Measurements from ENCODE around the gene IWS1.
"Not testable (repeated sequence)": the region's sequence is repeated elsewhere in the genome, so short reads cannot be mapped to it uniquely, and the experiment has no call there.

Gene IWS1

GRCh38 chr2:127527001-127527804 lies 914 bp upstream of the IWS1 start:
- DNase-seq: peak; percentile 39

- no peak for DNase-seq
These were observed 578 bp downstream of the IWS1 start for GRCh38 chr2:127525691-127526131.

- DNase-seq: not testable (repeated sequence)
These were observed 2.0 kb downstream of the IWS1 start for GRCh38 chr2:127524198-127524834.

GRCh38 chr2:127523269-127523939 lies 2.9 kb downstream of the IWS1 start:
- DNase-seq: peak; percentile 47

- DNase-seq: no peak
These were observed 5.9 kb downstream of the IWS1 start for GRCh38 chr2:127520424-127520823.

- DNase-seq: no peak
These were observed 8.8 kb downstream of the IWS1 start for GRCh38 chr2:127517465-127517864.

- DNase-seq: no peak
These were observed 10.1 kb downstream of the IWS1 start for GRCh38 chr2:127516041-127516762.

- no peak for DNase-seq
These were observed 10.8 kb downstream of the IWS1 start for GRCh38 chr2:127515383-127515915.

GRCh38 chr2:127514485-127514884 lies 11.8 kb downstream of the IWS1 start:
- DNase-seq: no peak

GRCh38 chr2:127514076-127514475 lies 12.2 kb downstream of the IWS1 start:
- DNase-seq: no peak

- DNase-seq: no peak
These were observed 13.9 kb downstream of the IWS1 start for GRCh38 chr2:127512362-127512761.

- DNase-seq: no peak
These were observed 14.4 kb downstream of the IWS1 start for GRCh38 chr2:127511917-127512316.

- no peak for DNase-seq
These were observed 15.1 kb downstream of the IWS1 start for GRCh38 chr2:127511090-127511695.

GRCh38 chr2:127510073-127510472 lies 16.2 kb downstream of the IWS1 start:
- no peak for DNase-seq

- DNase-seq: no peak
These were observed 17.7 kb downstream of the IWS1 start for GRCh38 chr2:127508631-127509034.

GRCh38 chr2:127508023-127508630 lies 18.2 kb downstream of the IWS1 start:
- DNase-seq: no peak

GRCh38 chr2:127506510-127506909 lies 19.8 kb downstream of the IWS1 start:
- DNase-seq: no peak

- peak; percentile 42 for DNase-seq
These were observed 21.5 kb downstream of the IWS1 start for GRCh38 chr2:127504552-127505430.

GRCh38 chr2:127503491-127503890 lies 22.8 kb downstream of the IWS1 start:
- no peak for DNase-seq

GRCh38 chr2:127498386-127498785 lies 27.9 kb downstream of the IWS1 start:
- no peak for DNase-seq

- no peak for DNase-seq
These were observed 36.0 kb downstream of the IWS1 start for GRCh38 chr2:127490283-127490682.
